HEK293T (cell line): ENCODE results near the gene ASF1A.

ENCODE experiments used
- BHLHE40 ChIP-seq: fragments of 450-650 bp; IDR thresholded peaks from 2 replicates; pipeline ENCODE4 v1.6.1; 2016; ENCODE audit warnings: mild to moderate bottlenecking, moderate library complexity, borderline replicate concordance
- CTBP1 ChIP-seq: fragments of 450-650 bp; IDR thresholded peaks from 2 replicates; pipeline ENCODE4 v1.6.1; 2016; ENCODE audit warnings: borderline replicate concordance
- ELF4 ChIP-seq: fragments of 450-650 bp; IDR thresholded peaks from 2 replicates; pipeline ENCODE4 v1.6.1; 2017; ENCODE audit warnings: antibody characterized with exemption
- FOXK2 ChIP-seq: fragments of 450-650 bp; IDR thresholded peaks from 2 replicates; pipeline ENCODE4 v1.6.1; 2016; ENCODE audit warnings: mild to moderate bottlenecking
- FOXM1 ChIP-seq: fragments of 450-650 bp; IDR thresholded peaks from 2 replicates; pipeline ENCODE4 v1.6.1; 2017; ENCODE audit warnings: mild to moderate bottlenecking, borderline replicate concordance
- HDGF ChIP-seq: fragments of 450-650 bp; IDR thresholded peaks from 2 replicates; pipeline ENCODE4 v1.6.1; 2017; ENCODE audit warnings: antibody characterized with exemption, borderline replicate concordance
- LEF1 ChIP-seq: fragments of 450-650 bp; IDR thresholded peaks from 2 replicates; pipeline ENCODE4 v1.6.1; 2017; ENCODE audit warnings: mild to moderate bottlenecking, borderline replicate concordance
- SP1 ChIP-seq: fragments of 450-650 bp; IDR thresholded peaks from 2 replicates; pipeline ENCODE4 v1.6.1; 2017
- TARDBP ChIP-seq: fragments of 450-650 bp; IDR thresholded peaks from 2 replicates; pipeline ENCODE4 v1.6.1; 2016
- ZNF384 ChIP-seq: fragments of 450-650 bp; IDR thresholded peaks from 2 replicates; pipeline ENCODE4 v1.6.1; 2016
- TF ChIP-seq, protein P1 (sequence below): fragments of 450-650 bp; IDR thresholded peaks from 2 replicates; pipeline ENCODE4 v1.6.1; 2016

DNA sequence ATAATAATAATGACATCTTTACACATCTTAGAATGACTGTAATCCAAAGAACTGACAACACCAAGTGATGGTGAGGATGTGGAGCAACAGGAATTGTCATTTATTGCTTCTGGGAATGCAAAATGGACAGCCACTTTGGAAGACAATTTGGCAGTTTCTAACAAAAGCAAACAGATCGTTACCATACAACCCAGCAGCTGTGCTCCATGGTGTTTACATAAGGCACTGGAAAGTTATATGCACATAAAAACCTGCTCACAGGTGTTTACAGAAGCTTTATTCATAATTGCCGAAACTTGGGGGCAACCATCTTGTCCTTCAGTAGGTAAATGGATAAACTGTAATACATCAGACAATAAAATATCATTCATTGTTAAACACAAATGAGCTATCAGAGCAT lies 18.3 kb upstream of the ASF1A start:
- TF ChIP-seq LEF1 (no peak), HDGF (no peak), ELF4 (no peak), CTBP1 (no peak), FOXK2 (no peak), TARDBP (no peak), SP1 (no peak), FOXM1 (no peak), BHLHE40 (no peak), ZNF384 (no peak)
- TF ChIP-seq, protein P1, sequence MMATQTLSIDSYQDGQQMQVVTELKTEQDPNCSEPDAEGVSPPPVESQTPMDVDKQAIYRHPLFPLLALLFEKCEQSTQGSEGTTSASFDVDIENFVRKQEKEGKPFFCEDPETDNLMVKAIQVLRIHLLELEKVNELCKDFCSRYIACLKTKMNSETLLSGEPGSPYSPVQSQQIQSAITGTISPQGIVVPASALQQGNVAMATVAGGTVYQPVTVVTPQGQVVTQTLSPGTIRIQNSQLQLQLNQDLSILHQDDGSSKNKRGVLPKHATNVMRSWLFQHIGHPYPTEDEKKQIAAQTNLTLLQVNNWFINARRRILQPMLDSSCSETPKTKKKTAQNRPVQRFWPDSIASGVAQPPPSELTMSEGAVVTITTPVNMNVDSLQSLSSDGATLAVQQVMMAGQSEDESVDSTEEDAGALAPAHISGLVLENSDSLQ: no peak
